GM12801 (cell line): ENCODE results near the gene PPP1R14B.

ENCODE experiments used
- TF ChIP-seq, protein P1 (sequence below): IDR thresholded peaks from one replicate; pipeline ENCODE4 v1.5.1; 2011; ENCODE audit warnings: control low read depth; ENCODE audit not compliant: insufficient read length; ENCODE audit errors: extremely low read depth

The PPP1R14B gene

DNA sequence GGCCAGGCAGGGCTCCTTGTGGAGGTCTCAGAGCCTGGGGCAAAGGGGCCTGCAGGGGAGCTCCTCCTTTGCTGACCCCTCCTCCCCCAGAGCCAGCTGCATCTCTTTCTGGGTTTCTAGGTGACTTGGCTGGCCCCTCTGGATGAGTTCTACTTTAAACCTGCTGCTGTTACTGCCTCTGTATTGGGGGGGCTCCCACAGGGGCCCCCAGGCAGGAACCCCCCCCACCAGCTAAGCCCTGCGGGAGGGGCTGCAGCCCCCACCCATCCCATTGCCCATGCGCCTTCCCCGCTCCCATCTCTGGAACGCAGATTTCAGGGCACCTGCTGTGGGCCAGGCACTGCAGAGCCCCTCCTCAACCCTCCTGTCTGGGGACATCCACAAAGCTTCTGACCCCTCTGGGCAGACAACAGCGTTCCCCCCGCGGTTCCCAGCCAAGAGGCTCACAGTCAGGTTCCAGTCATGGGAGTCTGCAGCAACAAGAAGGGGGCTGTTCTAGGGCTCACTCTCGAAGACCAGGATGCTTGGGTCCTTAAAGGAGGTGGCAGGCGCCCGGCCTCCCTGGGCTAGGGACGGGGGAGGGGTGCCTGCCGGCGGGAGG lies 3.8 kb upstream of the PPP1R14B start:
- TF ChIP-seq, protein P1, sequence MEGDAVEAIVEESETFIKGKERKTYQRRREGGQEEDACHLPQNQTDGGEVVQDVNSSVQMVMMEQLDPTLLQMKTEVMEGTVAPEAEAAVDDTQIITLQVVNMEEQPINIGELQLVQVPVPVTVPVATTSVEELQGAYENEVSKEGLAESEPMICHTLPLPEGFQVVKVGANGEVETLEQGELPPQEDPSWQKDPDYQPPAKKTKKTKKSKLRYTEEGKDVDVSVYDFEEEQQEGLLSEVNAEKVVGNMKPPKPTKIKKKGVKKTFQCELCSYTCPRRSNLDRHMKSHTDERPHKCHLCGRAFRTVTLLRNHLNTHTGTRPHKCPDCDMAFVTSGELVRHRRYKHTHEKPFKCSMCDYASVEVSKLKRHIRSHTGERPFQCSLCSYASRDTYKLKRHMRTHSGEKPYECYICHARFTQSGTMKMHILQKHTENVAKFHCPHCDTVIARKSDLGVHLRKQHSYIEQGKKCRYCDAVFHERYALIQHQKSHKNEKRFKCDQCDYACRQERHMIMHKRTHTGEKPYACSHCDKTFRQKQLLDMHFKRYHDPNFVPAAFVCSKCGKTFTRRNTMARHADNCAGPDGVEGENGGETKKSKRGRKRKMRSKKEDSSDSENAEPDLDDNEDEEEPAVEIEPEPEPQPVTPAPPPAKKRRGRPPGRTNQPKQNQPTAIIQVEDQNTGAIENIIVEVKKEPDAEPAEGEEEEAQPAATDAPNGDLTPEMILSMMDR = no peak

DNA sequence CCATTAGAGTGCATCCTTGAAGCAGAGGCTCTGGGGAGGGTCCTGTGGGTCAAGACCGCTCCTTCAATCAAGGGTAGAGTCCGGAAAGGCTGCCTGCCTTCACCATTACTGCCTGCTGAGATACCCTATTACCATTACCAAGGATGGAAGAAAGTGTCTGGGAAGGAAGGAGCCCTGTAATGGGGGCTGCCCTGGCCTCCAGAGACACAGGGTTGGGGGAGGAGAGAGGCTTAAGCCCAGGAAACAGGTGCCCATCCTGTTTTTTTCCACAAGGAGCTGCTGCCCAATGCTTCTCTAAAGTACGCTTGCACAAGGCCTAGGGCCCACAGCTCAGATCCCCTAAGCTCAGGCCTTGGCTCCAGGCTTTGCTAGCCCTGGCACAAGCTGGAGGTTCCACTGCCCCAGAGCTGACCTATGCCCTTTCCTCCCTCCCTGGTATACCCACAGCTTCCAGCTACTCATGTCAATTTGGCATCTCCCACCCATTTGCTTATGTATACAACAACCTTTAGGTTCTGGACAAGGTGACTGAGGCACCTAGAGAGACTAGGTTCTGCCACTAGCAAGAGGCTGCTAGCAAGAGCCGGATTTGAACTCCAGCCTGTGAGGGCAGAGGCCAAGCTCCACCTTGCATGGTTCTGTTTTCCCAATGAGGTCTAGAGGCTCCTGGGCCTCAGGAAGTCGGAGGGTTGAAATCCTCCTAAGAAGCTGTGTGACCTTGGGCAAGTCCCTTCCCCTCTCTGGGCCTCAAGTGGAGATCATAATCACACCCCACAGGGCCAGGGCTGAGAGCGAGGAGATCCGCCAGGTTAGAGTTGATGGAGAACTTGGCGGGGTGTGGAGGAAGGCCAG lies 3.0 kb upstream of the PPP1R14B start:
- TF ChIP-seq, protein P1 = no peak

DNA sequence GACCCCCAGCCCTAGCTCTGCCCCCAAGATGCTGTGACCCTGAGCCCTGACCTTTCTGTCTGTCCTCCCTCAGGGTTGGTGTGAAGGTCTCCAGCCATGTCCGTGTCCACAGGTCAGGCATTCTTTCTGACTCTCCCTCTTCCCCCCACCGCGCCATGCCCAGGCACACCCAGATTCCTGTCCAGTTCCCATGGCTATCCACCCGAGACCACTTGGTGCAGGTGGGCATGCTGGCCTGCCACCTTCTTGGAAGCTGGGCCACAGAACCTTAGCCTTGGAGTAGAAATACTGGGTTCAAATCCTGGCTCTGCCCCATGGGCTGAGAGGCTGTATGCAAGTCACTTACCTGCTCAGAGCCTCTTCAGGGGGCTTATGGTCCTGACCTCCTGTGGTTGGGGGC lies 2.3 kb upstream of the PPP1R14B start:
- TF ChIP-seq, protein P1 = no peak

DNA sequence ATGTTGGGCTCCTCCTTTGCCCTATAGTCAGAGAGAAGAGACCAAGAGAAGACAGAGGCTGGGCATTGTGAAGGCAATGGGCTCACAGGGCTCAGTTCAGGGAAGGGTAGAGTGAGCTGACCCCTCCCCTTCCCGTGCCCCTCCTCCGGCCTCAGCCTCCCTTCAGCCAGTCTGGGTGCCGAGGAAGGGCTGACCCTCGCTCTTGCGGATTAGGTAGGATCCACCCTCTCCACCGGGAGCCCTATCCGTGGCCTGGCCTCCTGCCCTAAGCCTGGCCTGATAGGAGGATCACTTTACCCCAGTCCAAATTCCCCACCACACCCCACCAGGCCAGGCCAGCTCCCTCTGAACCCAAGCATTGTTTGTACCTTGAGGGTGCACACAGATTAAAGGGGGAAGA lies 1.8 kb upstream of the PPP1R14B start:
- TF ChIP-seq, protein P1 = no peak

DNA sequence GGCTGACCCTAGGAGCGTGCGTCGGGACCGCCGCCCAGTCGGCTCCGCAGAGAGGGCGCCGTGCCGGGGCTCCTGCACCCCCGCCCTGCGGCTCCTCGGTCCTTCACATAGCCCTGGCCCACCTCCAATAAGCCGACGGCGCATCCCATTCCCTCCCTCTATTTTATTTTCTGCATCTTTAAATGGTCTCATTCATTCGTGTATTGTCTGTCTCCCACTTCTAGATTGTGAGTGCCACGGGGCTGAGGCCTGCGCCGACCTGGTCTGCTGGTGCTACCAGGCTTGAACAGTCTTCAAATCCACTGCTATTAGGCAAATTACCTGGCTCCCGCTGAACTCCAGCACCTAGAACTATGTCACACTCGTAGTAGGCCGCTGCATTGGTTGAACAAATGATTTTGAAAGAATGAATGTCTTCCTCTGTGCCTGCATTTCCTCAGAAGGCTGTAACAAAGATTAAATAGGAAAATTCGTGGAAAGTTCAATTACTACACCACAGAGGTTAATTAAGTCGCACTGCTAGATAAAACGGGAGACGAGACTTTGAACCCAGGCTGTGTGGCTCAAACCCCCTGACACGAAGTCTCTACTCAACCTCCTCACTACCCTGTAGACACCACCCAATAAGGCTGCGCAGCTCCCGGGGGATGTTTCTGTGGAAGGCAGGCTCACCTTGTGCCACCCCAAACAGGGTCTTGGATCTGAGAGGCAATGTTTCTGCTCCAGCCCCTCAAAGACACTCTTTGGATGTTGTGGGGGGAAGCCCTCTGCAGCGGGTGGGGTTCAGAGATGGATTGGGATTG lies 1.2 kb upstream of the PPP1R14B start:
- TF ChIP-seq, protein P1 = no peak

DNA sequence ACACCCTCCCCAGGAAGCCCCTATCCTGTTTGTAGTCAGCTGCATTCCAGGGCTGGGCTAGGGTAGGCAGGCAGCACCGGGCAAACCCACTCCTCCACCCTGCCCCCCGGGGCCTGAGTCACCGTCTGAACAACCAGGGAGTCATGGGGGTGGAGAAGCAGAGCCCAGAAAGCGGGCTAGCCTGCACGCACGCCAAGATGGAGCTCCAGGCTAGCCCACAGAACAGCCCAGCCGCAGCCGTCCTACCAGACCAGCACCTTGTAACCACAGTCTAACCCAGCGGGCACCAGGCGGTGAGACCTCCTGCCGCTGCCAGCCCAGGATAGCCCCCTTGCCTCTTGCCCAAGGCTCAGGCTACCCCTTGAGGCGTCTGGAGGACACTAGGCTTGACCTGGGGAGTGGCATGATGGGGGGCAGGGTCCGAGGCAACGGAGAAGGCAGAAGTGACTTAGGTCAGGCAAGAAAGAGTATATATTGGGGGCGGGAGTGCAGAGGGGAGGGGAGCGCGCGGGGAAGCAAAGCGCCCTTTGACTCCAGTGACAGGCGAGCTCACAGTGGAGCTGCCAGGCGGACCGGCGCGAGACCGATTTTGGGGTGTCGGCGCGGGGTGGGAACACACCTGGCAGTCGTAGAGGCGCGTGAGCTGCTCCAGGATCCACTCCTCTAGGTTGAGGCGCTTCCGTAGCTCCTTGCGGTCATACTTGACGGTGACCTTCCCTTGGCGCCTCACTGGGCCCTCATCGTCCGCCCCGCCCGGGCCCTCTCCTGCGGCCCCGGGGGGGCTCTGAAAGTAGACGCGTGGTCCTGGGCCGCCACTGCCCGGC lies 734 bp downstream of the PPP1R14B start:
- TF ChIP-seq, protein P1 = no peak

DNA sequence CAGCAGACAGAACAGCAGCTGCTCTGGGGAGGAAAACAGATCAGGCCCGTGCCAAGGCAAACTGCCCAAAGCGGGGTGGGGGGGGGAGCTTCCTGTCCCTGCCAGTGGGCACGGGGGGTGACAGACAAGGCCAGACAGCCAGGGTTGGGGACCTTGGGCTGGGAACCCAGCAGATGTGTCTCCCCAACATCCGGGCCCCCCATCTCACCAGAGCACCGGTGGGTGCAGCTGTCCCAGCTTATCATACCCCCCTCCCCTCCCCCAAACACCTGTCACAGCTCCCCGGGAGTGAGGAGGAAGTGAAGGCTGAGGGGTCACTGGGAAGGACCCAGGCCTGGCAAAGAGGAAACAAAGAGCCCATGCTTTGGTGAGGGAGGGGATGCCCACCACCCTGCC lies 1.3 kb downstream of the PPP1R14B start:
- TF ChIP-seq, protein P1 = no peak
